Limb (tissue), 2 donors: ENCODE measurements around the gene NEUROD2.

ENCODE experiments used
- DNase-seq, 2 donors: peaks; one replicate each; pipeline ENCODE4 v3.0.0-alpha.2; 2016; ENCODE audit errors: extremely low spot score in 2 of 2

The NEUROD2 gene

GRCh38 chr17:39635614-39636176 lies 28.0 kb upstream of the NEUROD2 start:
- DNase-seq, result no peak

DNA sequence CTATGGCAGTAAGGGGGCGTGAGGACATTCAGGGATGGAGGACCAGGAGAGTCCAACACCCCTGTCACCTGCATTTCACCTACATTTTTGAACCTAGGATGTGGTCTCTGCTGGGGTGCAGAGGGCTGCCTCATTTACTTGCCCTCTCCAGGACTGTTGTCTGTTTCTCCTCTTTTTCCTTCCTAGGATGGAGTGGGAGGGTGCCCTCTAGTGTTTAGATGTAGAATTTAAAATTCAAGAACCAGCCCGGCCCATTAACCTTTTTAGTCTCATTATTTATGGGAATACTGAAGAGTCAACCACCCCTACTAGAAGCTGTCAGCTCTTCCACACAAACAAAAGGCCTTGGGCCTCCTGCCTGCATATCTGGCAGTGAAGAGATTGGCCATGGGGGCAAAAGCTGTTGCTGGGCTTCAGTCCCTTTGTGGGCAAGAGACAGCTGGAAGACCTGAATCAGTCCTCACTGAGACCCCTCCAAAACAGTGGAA lies 26.7 kb upstream of the NEUROD2 start:
- peak in 1 of 2 donors; percentile 50 for DNase-seq

- no peak for DNase-seq
Measured at GRCh38 chr17:39633570-39634183, 26.0 kb upstream of the NEUROD2 start.

- peak in 1 of 2 donors; percentile 60 for DNase-seq
Measured at GRCh38 chr17:39632153-39632941, 24.6 kb upstream of the NEUROD2 start.

- no peak for DNase-seq
Measured at GRCh38 chr17:39631403-39631802, 23.7 kb upstream of the NEUROD2 start.

DNA sequence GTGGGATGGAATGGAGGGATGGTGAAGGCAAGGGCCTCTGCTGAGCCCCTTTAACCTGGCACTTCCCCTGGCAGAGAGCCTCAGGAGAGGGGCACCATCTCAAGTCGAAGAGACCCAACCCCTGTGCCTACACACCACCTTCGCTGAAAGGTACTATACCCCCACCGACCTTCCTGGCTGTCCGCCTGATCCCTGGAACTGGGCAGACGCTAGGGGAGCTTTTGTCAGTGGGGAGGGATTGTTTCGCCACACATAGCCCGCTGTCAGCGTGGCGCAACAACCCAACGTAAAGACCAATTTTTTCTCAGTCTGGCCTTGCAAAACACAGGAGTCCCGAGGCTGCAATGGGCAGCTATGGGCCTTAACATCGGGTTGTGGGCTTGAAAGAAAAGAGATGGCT lies 22.2 kb upstream of the NEUROD2 start:
- DNase-seq, result no peak

DNA sequence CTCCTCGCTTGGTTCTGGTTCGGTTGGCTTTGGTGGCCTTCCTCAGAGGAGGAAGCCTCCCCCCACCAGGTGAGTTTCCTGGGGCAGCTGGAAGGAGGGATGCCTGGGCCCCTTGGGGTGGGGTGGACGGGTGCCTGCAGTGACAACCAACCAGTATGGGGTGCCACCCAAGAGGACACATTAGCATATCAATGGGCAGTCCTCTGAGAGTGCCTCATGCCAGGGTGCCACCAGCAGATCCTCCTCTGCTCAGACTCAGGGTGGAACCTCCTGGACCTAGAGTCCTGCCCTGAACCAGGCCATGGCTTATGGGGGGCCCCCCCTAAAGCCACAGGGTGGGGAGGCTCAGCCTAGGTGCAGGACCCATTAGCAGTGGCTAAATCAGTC lies 21.8 kb upstream of the NEUROD2 start:
- DNase-seq, result no peak

GRCh38 chr17:39628655-39629493 lies 21.2 kb upstream of the NEUROD2 start:
- DNase-seq, result no peak

GRCh38 chr17:39627712-39628516 lies 20.2 kb upstream of the NEUROD2 start:
- DNase-seq, result no peak

DNA sequence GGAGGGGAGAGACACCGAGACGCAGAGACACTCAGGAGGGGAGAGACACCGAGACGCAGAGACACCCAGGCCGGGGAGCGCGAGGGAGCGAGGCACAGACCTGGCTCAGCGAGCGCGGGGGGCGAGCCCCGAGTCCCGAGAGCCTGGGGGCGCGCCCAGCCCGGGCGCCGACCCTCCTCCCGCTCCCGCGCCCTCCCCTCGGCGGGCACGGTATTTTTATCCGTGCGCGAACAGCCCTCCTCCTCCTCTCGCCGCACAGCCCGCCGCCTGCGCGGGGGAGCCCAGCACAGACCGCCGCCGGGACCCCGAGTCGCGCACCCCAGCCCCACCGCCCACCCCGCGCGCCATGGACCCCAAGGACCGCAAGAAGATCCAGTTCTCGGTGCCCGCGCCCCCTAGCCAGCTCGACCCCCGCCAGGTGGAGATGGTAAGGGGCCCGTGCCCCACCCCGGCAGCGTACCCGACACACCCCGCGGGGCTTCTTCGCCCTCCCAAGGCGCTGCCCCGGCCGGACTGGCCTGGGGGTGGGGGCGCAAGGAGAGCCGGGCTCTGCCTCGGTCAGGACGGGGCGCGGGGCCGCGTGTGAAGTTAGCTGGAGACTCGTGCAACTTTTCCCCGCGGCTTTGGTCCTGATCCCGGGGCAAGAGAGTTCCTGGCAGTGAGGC lies 19.5 kb upstream of the NEUROD2 start:
- DNase-seq, result no peak

DNA sequence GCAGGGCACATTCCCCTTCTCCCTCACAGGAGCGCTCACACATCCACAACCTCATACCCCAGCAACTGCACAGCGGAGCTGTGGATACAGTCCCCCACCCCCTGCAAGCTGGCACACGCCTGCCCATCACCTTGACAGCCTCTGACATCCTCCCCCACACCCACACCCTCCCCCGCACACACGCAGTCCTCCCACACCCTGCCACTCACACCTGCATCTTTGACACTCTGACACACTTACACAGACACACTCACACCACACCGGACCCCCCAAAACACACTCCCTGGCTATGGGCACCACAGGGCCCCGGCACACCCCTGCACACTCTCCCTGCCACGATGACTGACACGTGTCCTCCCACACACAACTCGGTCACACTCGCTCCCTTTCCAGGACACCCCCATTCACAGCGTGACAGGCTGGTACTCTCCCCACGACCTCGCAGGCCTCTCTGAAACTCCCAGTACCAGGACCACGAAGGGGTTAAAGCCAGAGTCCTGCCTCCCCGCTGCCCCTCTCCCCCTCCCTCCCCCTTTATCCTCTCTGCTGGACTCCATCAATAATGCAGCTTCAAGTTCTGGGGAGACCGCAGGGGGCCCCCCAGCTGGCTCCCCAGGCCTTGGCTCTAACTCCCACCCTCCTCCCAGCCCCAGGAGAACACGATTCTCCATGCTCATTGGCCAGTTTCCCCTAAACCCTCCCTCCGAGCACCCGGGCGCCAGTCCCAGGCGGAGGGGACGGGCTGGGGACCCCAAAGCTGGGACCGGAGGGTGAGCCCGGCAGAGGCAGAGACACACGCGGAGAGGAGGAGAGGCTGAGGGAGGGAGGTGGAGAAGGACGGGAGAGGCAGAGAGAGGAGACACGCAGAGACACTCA lies 18.7 kb upstream of the NEUROD2 start, which contains the start of gene PPP1R1B:
TSS of gene PPP1R1B (plus strand) at position 782 of the 876 bp plus-strand sequence. CDS start 441 bp downstream, outside the sequence.
- DNase-seq, result no peak

- no peak for DNase-seq
Measured at GRCh38 chr17:39625198-39625785, 17.6 kb upstream of the NEUROD2 start.

GRCh38 chr17:39624313-39624712 lies 16.6 kb upstream of the NEUROD2 start:
- no peak for DNase-seq

DNA sequence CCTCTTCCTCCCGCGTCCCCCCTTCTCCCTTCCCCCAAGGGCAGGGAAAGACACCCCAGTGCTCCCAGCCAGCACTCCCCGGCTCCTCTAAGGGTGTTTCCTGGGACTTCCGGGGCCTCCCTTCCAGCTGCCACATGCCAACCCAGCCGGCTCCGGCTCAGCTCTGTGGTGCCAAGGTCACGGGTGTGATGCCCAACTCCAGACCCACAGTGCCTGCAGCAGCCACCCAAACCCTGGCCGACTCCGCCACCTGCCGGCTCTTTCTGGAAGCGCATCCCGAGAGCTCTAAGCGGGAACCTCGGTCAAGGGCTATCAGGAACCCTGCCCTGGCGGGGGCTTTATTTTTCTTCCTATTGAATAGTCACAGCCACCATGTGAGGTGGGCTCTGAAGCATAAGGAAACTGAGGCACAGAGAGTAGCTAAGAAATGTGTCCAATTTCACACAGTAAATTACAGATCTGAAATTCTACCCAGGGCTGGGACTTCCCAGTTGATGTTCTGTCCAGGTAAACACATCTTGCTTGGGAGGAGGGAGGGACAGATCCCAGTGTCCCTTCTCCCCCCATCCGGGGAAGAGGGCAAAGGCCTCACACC lies 15.7 kb upstream of the NEUROD2 start:
- peak; percentile 50 to 89 for DNase-seq

DNA sequence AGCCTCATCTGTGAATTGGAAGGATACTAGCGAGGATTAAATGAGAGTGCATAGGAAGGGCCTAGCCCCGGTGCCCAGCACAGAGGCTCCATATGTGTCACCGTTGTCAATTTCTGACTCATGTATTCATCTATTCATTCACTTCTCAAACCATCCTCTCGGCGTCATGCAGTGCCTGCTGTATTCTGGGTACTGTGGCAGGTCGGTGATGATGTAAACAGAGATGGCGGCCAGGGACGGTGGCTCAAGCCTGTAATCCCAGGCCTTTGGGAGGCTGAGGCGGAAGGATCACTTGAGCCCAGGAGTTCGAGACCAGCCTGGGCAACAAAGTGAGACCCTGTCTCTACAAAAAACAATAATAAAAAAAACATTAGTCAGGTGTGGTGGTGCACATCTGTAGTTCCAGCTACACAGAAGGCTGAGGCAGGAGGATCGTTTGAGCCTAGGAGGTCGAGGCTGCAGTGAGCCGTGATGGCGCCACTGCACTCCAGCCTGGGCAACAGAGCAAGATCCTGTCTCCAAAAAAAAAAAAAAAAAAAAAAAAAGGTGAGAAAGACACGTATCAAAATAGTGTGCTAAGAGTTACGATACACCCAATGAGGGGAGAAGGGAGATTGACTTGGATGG lies 14.8 kb upstream of the NEUROD2 start:
- no peak for DNase-seq

GRCh38 chr17:39621523-39622379 lies 14.0 kb upstream of the NEUROD2 start:
- DNase-seq, result peak; percentile 82 to 96

DNA sequence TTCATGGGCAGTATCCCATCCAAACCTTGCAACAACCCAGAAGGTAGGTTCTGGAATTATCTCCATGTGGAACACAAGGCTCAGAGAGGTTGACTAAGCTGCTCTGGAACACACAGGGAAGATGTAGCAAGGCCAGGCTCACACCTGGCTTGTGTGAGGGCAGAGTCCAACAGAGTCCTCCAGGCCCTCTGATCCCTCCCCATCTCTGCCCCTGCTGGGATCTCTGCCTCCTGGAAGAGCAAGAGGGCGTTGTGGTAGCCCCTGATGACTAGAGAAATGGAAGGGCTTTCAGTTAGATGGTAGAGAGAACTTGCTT lies 12.0 kb upstream of the NEUROD2 start:
- no peak for DNase-seq
